Brain microvascular endothelial cell (primary cell): ENCODE data around the gene PRLHR.
"Not testable (repeated sequence)": the region's sequence is repeated elsewhere in the genome, so short reads cannot be mapped to it uniquely, and the experiment has no call there.

Experiments
- DNase-seq: peaks from one replicate; pipeline ENCODE4 v3.0.0-alpha.2; 2020
- H3K27ac ChIP-seq: fragments of 250-450 bp; sonication (Bioruptor Pico); 2 replicates; pipeline ENCODE4 v1.5.1; 2020; ENCODE audit warnings: mild to moderate bottlenecking, moderate library complexity
- H3K27me3 ChIP-seq: fragments of 250-450 bp; sonication (Bioruptor Pico); replicated peaks from 2 replicates; pipeline ENCODE4 v1.5.1; 2020; ENCODE audit warnings: mild to moderate bottlenecking
- H3K36me3 ChIP-seq: fragments of 250-450 bp; sonication (Bioruptor Pico); replicated peaks from 2 replicates; pipeline ENCODE4 v1.5.1; 2020; ENCODE audit warnings: mild to moderate bottlenecking
- H3K4me3 ChIP-seq: 2 replicates; pipeline ENCODE4 v1.5.1; 2011; ENCODE audit warnings: low read depth, mild to moderate bottlenecking, control low read depth, low read length, moderate library complexity
- CTCF ChIP-seq: IDR thresholded peaks from 2 replicates; pipeline ENCODE4 v1.5.1; 2011; ENCODE audit warnings: low read depth, mild to moderate bottlenecking, moderate library complexity, low read length, control low read depth, inconsistent platforms; ENCODE audit errors: missing control alignments
- in situ Hi-C: cut with HindIII; loops from 2 replicates; pipeline ENCODE4 v1.10.0; 2017; ENCODE audit warnings: low sequenced_read_pairs, low pct_ligation_motif_present

Gene PRLHR

GRCh38 chr10:118629211-118629610 lies 33.8 kb upstream of the PRLHR start:
- no peaks in the 10 kb centered on the region for H3K36me3 ChIP-seq
- in situ Hi-C loops, result no loop called here
- DNase-seq, result no peak
- H3K27me3 ChIP-seq, result no peaks in the 10 kb centered on the region
- no peak overlapping the region for H3K4me3 ChIP-seq
- TF ChIP-seq CTCF, result no peak
- H3K27ac ChIP-seq, result no peak overlapping the region

- Histone ChIP-seq H3K4me3 (no peak overlapping the region), H3K27ac (no peak overlapping the region), H3K36me3 (no peaks in the 10 kb centered on the region), H3K27me3 (no peaks in the 10 kb centered on the region)
- in situ Hi-C loops, result no loop called here
- TF ChIP-seq CTCF, result no peak
- DNase-seq, result no peak
These were observed 32.9 kb upstream of the PRLHR start for GRCh38 chr10:118628397-118628796.

GRCh38 chr10:118626953-118627352 lies 31.5 kb upstream of the PRLHR start:
- Histone ChIP-seq H3K36me3 (no peaks in the 10 kb centered on the region), H3K4me3 (no peak overlapping the region), H3K27ac (no peak overlapping the region), H3K27me3 (no peaks in the 10 kb centered on the region)
- no peak for DNase-seq
- TF ChIP-seq CTCF, result peak; percentile 19
- in situ Hi-C loops, result no loop called here

GRCh38 chr10:118625504-118625903 lies 30.1 kb upstream of the PRLHR start:
- no peaks in the 10 kb centered on the region for H3K36me3 ChIP-seq
- no peak overlapping the region for H3K27ac ChIP-seq
- no peak for DNase-seq
- H3K27me3 ChIP-seq, result no peaks in the 10 kb centered on the region
- H3K4me3 ChIP-seq, result no peak overlapping the region
- TF ChIP-seq CTCF, result no peak
- in situ Hi-C loops, result no loop called here

- in situ Hi-C loops, result no loop called here
- H3K27ac ChIP-seq, result no peak overlapping the region
- no peaks in the 10 kb centered on the region for H3K36me3 ChIP-seq
- no peaks in the 10 kb centered on the region for H3K27me3 ChIP-seq
- no peak for DNase-seq
- TF ChIP-seq CTCF, result no peak
- no peak overlapping the region for H3K4me3 ChIP-seq
These were observed 29.3 kb upstream of the PRLHR start for GRCh38 chr10:118624747-118625146.

- H3K36me3 ChIP-seq, result no peaks in the 10 kb centered on the region
- DNase-seq, result no peak
- in situ Hi-C loops, result no loop called here
- no peak overlapping the region for H3K27ac ChIP-seq
- no peak for TF ChIP-seq CTCF
- no peaks in the 10 kb centered on the region for H3K27me3 ChIP-seq
- no peak overlapping the region for H3K4me3 ChIP-seq
These were observed 26.0 kb upstream of the PRLHR start for GRCh38 chr10:118621304-118621942.

- H3K36me3 ChIP-seq, H3K4me3 ChIP-seq, in situ Hi-C loops, H3K27me3 ChIP-seq, DNase-seq, H3K27ac ChIP-seq: not testable (repeated sequence)
These were observed 18.4 kb upstream of the PRLHR start for GRCh38 chr10:118613863-118614262.
